NCI-H1105 (cell line): ENCODE data around the gene CCDC169.

ENCODE experiments used
- DNase-seq: peaks from one replicate; lab custom pipeline; 2025; lab: John Stamatoyannopoulos, UW

CCDC169 gene

DNA sequence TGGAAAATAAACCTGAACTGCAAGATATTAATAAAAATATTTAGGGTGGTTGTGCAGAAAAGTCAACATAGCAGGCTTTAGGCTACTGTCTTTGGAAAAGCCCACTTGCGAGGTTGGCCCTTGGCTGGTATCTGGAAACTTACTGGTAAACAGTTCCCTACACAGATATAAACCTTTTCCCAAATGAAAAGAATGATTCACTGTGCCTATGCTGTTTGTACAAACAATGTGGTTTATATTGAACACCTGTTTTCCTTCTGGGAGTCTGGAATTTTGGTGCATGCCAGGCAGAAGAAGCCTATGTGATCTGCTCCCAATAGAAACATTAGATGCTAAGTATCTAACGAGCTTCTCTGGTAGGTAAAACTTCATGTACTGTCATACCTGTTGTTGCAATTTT, 53.5 kb downstream of the CCDC169 start:
- DNase-seq, result no peak

DNA sequence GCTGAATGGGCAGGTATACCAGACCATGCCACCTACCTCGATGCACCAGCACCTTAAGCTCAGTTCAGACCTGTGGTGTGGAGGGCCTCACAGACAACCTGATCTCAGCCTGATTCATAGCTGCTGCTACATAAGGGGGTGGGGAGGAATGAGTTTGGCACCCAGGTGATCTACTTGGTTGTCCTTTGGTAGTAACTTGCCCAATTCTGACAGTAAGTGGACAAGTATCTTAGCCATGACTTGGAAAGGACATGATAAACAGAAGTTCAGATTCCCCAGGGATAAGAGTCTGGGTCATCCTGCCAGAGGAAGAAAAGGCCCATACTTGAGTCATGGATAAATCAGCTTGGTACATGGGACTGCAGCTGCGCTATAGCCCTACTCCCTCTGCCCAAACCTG, 54.9 kb downstream of the CCDC169 start:
- DNase-seq, result no peak

GRCh38 chr13:36231236-36231635, 66.4 kb downstream of the CCDC169 start:
- no peak for DNase-seq

GRCh38 chr13:36224730-36225129, 72.9 kb downstream of the CCDC169 start:
- DNase-seq, result no peak

- DNase-seq, result no peak
These were observed 77.7 kb downstream of the CCDC169 start for GRCh38 chr13:36219883-36220282.

DNA sequence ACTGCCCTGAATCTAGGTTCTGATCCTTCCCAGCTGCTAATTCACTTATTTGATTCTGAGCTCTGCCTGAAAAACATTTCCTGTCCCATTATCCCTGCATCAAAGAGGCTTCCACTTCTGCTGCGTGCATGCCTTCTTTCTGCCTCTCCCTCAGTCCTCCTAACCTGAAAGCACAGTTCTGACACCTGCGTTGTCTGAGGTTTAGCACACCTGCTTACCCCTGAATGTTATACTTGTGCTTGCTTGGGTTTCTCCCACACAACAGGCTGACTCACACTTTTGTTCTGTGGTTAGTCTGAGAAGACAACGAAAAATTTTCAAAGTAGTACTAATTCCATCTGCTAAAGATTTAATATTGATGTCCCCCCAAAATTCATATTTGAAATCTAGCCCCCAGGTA, 80.2 kb downstream of the CCDC169 start:
- DNase-seq, result no peak

DNA sequence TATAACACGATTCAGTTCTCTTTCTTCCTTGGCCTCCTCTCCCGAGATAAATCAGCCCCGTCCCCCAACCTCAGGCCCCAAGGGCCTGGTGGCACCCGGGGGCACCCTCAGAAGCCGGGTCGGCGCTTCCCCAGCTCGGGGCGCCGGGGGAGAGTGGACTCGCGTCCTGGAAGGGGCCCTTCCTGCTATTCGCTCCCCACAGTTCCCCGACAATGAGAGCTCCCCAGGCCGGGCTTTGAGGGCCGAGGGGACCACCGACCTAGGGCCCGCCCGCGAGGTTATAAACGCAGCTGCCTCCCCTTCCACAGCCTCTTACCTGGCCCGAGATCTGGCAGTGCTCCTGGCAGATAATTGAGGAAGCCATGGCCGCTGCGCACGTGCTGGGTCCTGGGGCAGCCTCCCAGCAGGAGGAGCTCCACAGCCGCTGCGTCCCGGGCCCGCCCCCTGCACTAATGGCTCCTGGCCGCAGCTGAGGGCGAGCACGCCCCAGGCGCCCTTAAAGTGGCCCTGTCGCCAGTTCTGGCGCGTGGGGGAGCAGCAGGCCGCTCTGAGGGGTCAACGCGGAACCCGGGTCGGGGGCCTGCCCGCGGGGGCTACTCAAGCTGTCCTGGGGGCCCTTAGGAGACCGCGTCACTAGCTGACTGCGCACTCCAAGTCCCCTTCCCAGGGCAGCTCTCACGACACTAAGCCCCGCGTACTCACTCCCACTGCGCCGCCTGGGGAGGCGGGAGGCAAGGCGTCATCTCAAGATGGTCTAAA, 83.3 kb downstream of the CCDC169 start, which contains the start of gene SOHLH2:
Gene SOHLH2 (minus strand): TSS at position 394 of the 759 bp plus-strand sequence. CDS start 30 bp downstream, at position 364.
- DNase-seq, result no peak

- no peak for DNase-seq
These were observed 84.8 kb downstream of the CCDC169 start for GRCh38 chr13:36212789-36213188.

DNA sequence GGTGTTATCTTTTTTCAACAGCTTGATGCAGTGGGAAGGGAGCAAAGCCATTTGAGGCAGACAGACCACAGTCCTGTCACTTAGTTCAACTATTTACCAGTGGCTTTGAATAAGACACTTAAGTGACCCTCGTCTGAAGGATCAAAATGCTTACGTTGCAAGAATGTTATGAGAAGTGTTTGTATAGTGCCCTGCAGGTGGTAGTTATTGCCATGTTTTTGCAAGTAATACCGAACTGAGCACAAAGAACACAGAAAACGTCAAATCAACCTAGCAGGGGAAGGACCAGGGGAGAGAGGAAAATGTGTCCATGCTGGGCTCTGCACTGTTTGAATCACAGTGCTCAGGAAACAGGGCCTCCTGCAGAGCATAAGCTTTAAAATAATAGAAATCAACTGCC, 86.0 kb downstream of the CCDC169 start:
- DNase-seq, result no peak

- DNase-seq, result no peak
These were observed 86.9 kb downstream of the CCDC169 start for GRCh38 chr13:36210738-36211137.

DNA sequence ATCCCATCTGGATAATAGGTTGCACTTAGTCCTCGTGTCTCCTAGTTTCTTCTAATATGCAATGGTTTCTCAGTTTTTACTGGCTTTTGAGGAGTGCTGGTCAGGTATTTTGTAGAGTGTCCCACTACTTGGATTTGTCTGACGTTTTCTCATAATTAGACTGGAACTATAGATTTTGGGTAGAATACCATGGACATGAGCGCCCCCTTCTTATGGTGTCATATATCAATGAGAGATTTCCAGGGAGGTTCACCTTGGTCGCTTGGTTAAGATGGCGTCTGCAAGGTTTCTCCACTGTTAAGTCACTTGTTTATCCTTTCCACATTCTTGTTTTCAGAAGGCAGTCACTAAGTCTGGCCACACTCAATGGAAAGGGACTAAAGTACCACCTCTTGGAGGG, 89.9 kb downstream of the CCDC169 start:
- DNase-seq, result no peak

DNA sequence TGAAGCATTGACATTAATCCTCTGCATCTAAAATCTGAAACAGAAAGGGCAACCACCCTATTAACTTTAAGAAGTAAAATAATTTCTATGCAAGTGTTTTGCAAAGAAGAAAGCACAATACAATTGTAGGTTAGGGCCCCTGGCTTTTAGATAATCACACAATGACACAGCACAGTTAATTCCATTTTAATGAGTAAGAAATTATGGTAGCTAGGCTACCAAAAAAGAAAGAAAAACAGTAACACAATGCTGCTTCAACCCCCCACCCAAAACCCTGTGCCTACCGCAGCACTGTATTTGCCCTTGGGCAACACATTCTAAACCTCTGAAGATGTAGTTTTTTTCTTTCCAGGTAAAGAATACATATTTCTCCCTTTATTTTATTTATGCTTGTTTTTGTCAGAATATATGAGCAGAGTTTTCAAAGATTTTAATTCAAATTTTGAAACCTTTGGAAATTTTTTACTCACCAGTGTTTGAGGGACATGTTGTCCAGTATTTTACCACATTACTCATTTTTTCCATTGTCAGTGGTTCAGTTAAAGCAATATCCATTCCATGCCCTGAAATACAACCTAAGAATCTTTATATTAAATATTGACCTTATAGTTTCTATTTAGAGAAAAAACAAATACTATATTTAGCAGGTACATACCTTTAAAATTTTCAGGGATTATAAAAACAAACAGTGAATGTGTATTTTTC, 104.3 kb downstream of the CCDC169 start:
- DNase-seq, result no peak

DNA sequence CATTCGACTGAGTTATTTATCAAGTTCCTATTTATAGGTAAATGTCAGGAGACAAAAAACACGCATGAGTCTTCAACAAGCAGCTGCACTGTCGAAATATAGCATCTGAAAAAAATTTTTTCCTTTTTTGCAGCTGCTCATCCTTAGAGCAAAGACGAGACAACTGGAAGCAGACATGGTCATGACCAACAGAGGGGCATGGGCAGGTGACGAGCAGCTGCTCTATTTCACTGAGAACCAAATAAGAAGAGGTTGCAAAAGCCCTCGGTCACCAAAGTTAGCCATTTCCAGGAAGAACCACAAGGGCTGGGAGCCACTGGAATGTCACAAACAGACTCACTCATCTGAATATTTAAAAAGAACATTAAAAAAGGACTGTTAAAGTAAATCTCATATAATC, 105.4 kb downstream of the CCDC169 start:
- DNase-seq, result no peak

GRCh38 chr13:36190771-36191170, 106.8 kb downstream of the CCDC169 start:
- DNase-seq, result no peak

- no peak for DNase-seq
These were observed 109.2 kb downstream of the CCDC169 start for GRCh38 chr13:36188441-36188840.

DNA sequence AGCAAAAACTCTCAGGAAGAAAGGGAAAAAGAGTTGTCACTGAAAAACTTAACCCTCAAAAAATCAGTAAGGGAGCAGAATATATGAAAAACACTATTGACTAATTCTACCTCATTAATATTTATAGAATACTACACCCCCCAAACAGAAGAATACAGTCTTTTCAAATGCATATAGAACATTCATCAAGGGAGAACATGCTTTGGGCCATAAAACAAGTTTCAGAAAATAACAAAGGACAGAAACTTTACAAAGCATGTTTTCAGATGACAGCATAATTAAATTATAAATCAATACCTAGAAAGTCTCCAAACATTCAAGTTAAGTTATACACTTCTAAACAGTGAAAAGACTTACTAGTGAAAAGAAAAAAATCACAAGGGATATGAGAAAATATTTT, 113.7 kb downstream of the CCDC169 start:
- no peak for DNase-seq
